NB4 (cell line): ENCODE data around the gene NOP9.

Source experiments
- CTCF ChIP-seq: IDR thresholded peaks from one replicate; pipeline ENCODE4 v1.5.1; 2012; ENCODE audit warnings: low read depth, low read length
- POLR2A ChIP-seq: IDR thresholded peaks from 2 replicates; pipeline ENCODE4 v1.6.1; 2011; ENCODE audit warnings: mild to moderate bottlenecking; ENCODE audit not compliant: insufficient read length; ENCODE audit errors: extremely low read depth

- TF ChIP-seq CTCF: no peak
- no peak for TF ChIP-seq POLR2A
These were observed 12.4 kb downstream of the NOP9 start for GRCh38 chr14:24311837-24312615.
